Measurements from ENCODE around the gene FXYD6. TPM values are rescaled to one million over a fixed set of nuclear protein-coding genes. Genes with fewer than 3 reads are reported as not detected.

Gene FXYD6
- total RNA-seq, 6 experiments from 2014 or later, result not detected

- Mint-ChIP-seq H3K27me3 (ENCODE audit: insufficient read depth) (peaks cover 39% of the 10 kb centered on the region), H3K4me1 (ENCODE audit: low read depth) (no peaks in the 10 kb centered on the region), H3K9me3 (no peaks in the 10 kb centered on the region), H3K36me3 (ENCODE audit: low read depth) (no peaks in the 10 kb centered on the region), H3K27ac (no peak overlapping the region), H3K4me3 (no peak overlapping the region)
- no peak for DNase-seq
- no peak for TF ChIP-seq CTCF (IDR thresholded peaks at IDR 0.05)
Measured at GRCh38 chr11:117860139-117860538, 16.3 kb downstream of the FXYD6 start.

- TF ChIP-seq CTCF (IDR thresholded peaks at IDR 0.05), result no peak
- Mint-ChIP-seq H3K4me1 (ENCODE audit: low read depth) (no peaks in the 10 kb centered on the region), H3K36me3 (ENCODE audit: low read depth) (no peaks in the 10 kb centered on the region), H3K27me3 (ENCODE audit: insufficient read depth) (peaks cover 42% of the 10 kb centered on the region), H3K4me3 (no peak overlapping the region), H3K27ac (no peak overlapping the region), H3K9me3 (no peaks in the 10 kb centered on the region)
- DNase-seq, result no peak
Measured at GRCh38 chr11:117859488-117860112, 16.9 kb downstream of the FXYD6 start.

- Mint-ChIP-seq H3K36me3 (ENCODE audit: low read depth) (no peaks in the 10 kb centered on the region), H3K27ac (no peak overlapping the region), H3K4me1 (ENCODE audit: low read depth) (no peaks in the 10 kb centered on the region), H3K4me3 (no peak overlapping the region), H3K9me3 (no peaks in the 10 kb centered on the region), H3K27me3 (ENCODE audit: insufficient read depth) (peaks cover 47% of the 10 kb centered on the region)
- no peak for TF ChIP-seq CTCF (IDR thresholded peaks at IDR 0.05)
- DNase-seq, result no peak
Measured at GRCh38 chr11:117859061-117859460, 17.4 kb downstream of the FXYD6 start.

- no peak overlapping the region for H3K4me3 Mint-ChIP-seq
- no peak for DNase-seq
- no peaks in the 10 kb centered on the region; the same call in 1 of the 2 replicates for H3K36me3 Mint-ChIP-seq (ENCODE audit: low read depth)
- H3K4me1 Mint-ChIP-seq (ENCODE audit: low read depth), result no peaks in the 10 kb centered on the region
- H3K27me3 Mint-ChIP-seq (ENCODE audit: insufficient read depth), result peaks cover 51% of the 10 kb centered on the region
- peaks cover under 1% of the 10 kb centered on the region; the same call in 1 of the 2 replicates for H3K9me3 Mint-ChIP-seq
- H3K27ac Mint-ChIP-seq, result no peak overlapping the region
- no peak for TF ChIP-seq CTCF (IDR thresholded peaks at IDR 0.05)
Measured at GRCh38 chr11:117857734-117858414, 18.6 kb downstream of the FXYD6 start.

- DNase-seq, result no peak
- no peak overlapping the region for H3K4me3 Mint-ChIP-seq
- peaks cover 4% of the 10 kb centered on the region; the same call in 1 of the 2 replicates for H3K36me3 Mint-ChIP-seq (ENCODE audit: low read depth)
- no peaks in the 10 kb centered on the region for H3K4me1 Mint-ChIP-seq (ENCODE audit: low read depth)
- peaks cover 48% of the 10 kb centered on the region for H3K27me3 Mint-ChIP-seq (ENCODE audit: insufficient read depth)
- no peak overlapping the region for H3K27ac Mint-ChIP-seq
- H3K9me3 Mint-ChIP-seq, result peaks cover 7% of the 10 kb centered on the region
- no peak for TF ChIP-seq CTCF (IDR thresholded peaks at IDR 0.05)
Measured at GRCh38 chr11:117855912-117856651, 20.4 kb downstream of the FXYD6 start.

All from HFFc6 (cell line).